COLO829 (cell line): ENCODE measurements around the gene ADARB2.
"Not testable (repeated sequence)": the region's sequence is repeated elsewhere in the genome, so short reads cannot be mapped to it uniquely, and the experiment has no call there.

ENCODE experiments used
- DNase-seq: peaks from one replicate; pipeline ENCODE4 v3.0.0; 2012; ENCODE audit warnings: low spot score

Gene ADARB2

GRCh38 chr10:1463971-1464370 is 273.4 kb downstream of the ADARB2 start:
- not testable (repeated sequence) for DNase-seq

- DNase-seq: no peak
Measured at GRCh38 chr10:1462994-1463633, 274.2 kb downstream of the ADARB2 start.

- no peak for DNase-seq
Measured at GRCh38 chr10:1462521-1462920, 274.8 kb downstream of the ADARB2 start.

GRCh38 chr10:1462032-1462431 is 275.3 kb downstream of the ADARB2 start:
- DNase-seq: no peak

- DNase-seq: no peak
Measured at GRCh38 chr10:1461016-1461415, 276.3 kb downstream of the ADARB2 start.

- DNase-seq: not testable (repeated sequence)
Measured at GRCh38 chr10:1459664-1460063, 277.7 kb downstream of the ADARB2 start.

- no peak for DNase-seq
Measured at GRCh38 chr10:1454951-1455350, 282.4 kb downstream of the ADARB2 start.

- no peak for DNase-seq
Measured at GRCh38 chr10:1454428-1454827, 282.9 kb downstream of the ADARB2 start.

GRCh38 chr10:1452777-1453176 is 284.5 kb downstream of the ADARB2 start:
- no peak for DNase-seq

- DNase-seq: no peak
Measured at GRCh38 chr10:1451941-1452340, 285.4 kb downstream of the ADARB2 start.

- DNase-seq: no peak
Measured at GRCh38 chr10:1451362-1451888, 285.9 kb downstream of the ADARB2 start.

- no peak for DNase-seq
Measured at GRCh38 chr10:1449572-1450205, 287.6 kb downstream of the ADARB2 start.

- no peak for DNase-seq
Measured at GRCh38 chr10:1449021-1449420, 288.3 kb downstream of the ADARB2 start.

GRCh38 chr10:1448252-1448930 is 288.9 kb downstream of the ADARB2 start:
- DNase-seq: no peak

- DNase-seq: no peak
Measured at GRCh38 chr10:1444826-1445225, 292.5 kb downstream of the ADARB2 start.

GRCh38 chr10:1440897-1441296 is 296.4 kb downstream of the ADARB2 start:
- no peak for DNase-seq

- no peak for DNase-seq
Measured at GRCh38 chr10:1434912-1435692, 302.2 kb downstream of the ADARB2 start.

GRCh38 chr10:1434202-1434601 is 303.1 kb downstream of the ADARB2 start:
- DNase-seq: no peak

GRCh38 chr10:1432161-1432560 is 305.2 kb downstream of the ADARB2 start:
- no peak for DNase-seq

- DNase-seq: no peak
Measured at GRCh38 chr10:1431229-1431628, 306.1 kb downstream of the ADARB2 start.

GRCh38 chr10:1427521-1428186 is 309.7 kb downstream of the ADARB2 start:
- DNase-seq: not testable (repeated sequence)

- DNase-seq: no peak
Measured at GRCh38 chr10:1426786-1427185, 310.5 kb downstream of the ADARB2 start.
